ENCODE measurements around the gene PHF5A. TPM values are rescaled to one million over a fixed set of nuclear protein-coding genes. Genes with fewer than 3 reads are reported as not detected.

The PHF5A gene
- total and polyA plus RNA-seq, 2 donors (not counting 3 experiments of a cell fraction or from before 2014, with no cell fraction given): 61.1 to 63.7 TPM

DNA sequence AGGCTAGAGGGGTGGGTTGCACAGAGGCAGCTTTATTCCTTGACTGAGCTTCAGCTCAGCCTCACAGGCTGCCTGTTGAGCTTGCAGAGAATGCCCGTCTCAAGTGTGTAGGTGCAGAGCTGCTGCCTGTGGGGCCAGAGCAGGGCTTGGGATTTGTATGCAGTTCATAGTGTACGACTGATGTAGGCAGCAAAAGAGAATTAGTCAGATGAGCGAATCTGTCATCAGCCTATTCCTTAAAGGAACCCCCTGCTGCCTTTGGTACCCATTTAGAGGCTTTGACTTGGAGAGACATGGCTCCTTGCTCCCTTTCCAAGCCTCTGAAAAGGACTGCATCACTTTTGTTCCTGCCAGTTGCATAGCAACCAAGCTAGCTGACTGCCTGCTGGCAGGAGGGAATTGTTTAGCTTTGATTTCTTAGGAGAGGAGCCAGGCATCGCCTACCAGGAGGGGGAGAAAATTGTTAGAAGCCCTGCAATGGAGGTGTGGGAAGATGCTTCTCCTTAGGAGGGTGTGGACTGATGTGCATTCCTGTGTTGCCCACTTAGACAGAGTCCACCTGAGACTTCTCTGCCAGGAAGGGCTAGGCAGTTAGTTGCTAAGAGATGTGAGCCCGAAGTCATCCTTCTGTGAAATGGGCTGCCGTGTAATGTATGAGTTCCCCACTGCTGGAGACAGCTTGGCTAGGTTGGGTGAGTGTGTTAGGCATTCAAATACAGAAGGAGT lies 11.3 kb upstream of the PHF5A start:
- H4K20me1 ChIP-seq (replicated peaks; ENCODE audit: control insufficient read depth, extremely low read depth, insufficient read depth, low read length): no peaks in the 10 kb centered on the region
- H3K9me3 ChIP-seq (replicated peaks; ENCODE audit: control insufficient read depth, insufficient read depth, low read length): no peaks in the 10 kb centered on the region
- H3K4me1 ChIP-seq (ENCODE audit: control insufficient read depth, extremely low read depth, insufficient read depth, low read length): no peaks in the 10 kb centered on the region
- H3K4me2 ChIP-seq (ENCODE audit: insufficient read depth, low read length): no peak overlapping the region
- no peaks in the 10 kb centered on the region for H3K36me3 ChIP-seq (ENCODE audit: control insufficient read depth in 2 of 2, extremely low read depth in 1 of 2, insufficient read depth in 2 of 2, low read length in 2 of 2)
- intact Hi-C loops (cut with micrococcal nuclease): no loop called here
- no peak overlapping the region for H3K4me3 ChIP-seq (replicated peaks in 1 of 3; ENCODE audit: insufficient read depth in 1 of 3, low read depth in 1 of 3, low read length in 3 of 3)
- peaks cover 67% of the 10 kb centered on the region for H3K79me2 ChIP-seq (ENCODE audit: control insufficient read depth, insufficient read depth, low read length)
- no TSS peak for BruUV-seq (replicated peaks)
- ChIA-PET POLR2A (interaction anchor here (1.3 kb wide), 1 partner anchor 11 kb away, joined by 3 read pairs; the partner anchor contains the start of genes ACO2 and PHF5A), CTCF (interaction anchor here (0.8 to 1.6 kb wide), 5 partner anchors 11 to 47 kb away, joined by 3 to 8 read pairs (median 4); partner anchors contain the start of genes ACO2 and PHF5A)
- H3K9ac ChIP-seq (replicated peaks; ENCODE audit: extremely low read depth, insufficient read depth, low read length): no peak overlapping the region
- dilution Hi-C loops (cut with MboI; ENCODE audit: extremely low pct_ligation_motif_present, low sequenced_read_pairs): no loop called here
- DNase-seq (ENCODE audit: low read depth, low spot score) (no peak), FAIRE-seq (no peak)
- TF ChIP-seq FOS (IDR thresholded peaks at IDR 0.05; ENCODE audit: borderline replicate concordance, insufficient read depth, low read length) (no peak), POLR2A (IDR thresholded peaks at IDR 0.05; ENCODE audit: low read depth, low read length) (no peak), GATA2 (IDR thresholded peaks at IDR 0.05; ENCODE audit: insufficient read depth, insufficient read length, low read depth, low read length) (no peak), EZH2 (IDR thresholded peaks at IDR 0.05; ENCODE audit: borderline replicate concordance, low read depth, low read length, severe bottlenecking) (no peak), JUN (IDR thresholded peaks at IDR 0.05; ENCODE audit: borderline replicate concordance, insufficient read depth, insufficient read length, low read depth) (no peak), POLR2AphosphoS5 (IDR thresholded peaks at IDR 0.05; ENCODE audit: insufficient read depth, low read depth, low read length) (no peak), MYC (IDR thresholded peaks at IDR 0.05; ENCODE audit: low read depth, low read length) (no peak)
- TF ChIP-seq, protein P1, sequence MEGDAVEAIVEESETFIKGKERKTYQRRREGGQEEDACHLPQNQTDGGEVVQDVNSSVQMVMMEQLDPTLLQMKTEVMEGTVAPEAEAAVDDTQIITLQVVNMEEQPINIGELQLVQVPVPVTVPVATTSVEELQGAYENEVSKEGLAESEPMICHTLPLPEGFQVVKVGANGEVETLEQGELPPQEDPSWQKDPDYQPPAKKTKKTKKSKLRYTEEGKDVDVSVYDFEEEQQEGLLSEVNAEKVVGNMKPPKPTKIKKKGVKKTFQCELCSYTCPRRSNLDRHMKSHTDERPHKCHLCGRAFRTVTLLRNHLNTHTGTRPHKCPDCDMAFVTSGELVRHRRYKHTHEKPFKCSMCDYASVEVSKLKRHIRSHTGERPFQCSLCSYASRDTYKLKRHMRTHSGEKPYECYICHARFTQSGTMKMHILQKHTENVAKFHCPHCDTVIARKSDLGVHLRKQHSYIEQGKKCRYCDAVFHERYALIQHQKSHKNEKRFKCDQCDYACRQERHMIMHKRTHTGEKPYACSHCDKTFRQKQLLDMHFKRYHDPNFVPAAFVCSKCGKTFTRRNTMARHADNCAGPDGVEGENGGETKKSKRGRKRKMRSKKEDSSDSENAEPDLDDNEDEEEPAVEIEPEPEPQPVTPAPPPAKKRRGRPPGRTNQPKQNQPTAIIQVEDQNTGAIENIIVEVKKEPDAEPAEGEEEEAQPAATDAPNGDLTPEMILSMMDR (IDR thresholded peaks at IDR 0.05; ENCODE audit: extremely low read depth in 1 of 2, insufficient read depth in 1 of 2, low read depth in 1 of 2, low read length in 2 of 2): no peak
- TF ChIP-seq, protein P2, sequence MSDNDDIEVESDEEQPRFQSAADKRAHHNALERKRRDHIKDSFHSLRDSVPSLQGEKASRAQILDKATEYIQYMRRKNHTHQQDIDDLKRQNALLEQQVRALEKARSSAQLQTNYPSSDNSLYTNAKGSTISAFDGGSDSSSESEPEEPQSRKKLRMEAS (IDR thresholded peaks at IDR 0.05; ENCODE audit: insufficient read depth, insufficient read length): no peak
- H2AFZ ChIP-seq (ENCODE audit: low read depth, low read length): no peak overlapping the region
- no peak overlapping the region for H3K27ac ChIP-seq (ENCODE audit: insufficient read depth, low read depth, low read length)
- H3K27me3 ChIP-seq (ENCODE audit: control insufficient read depth in 2 of 2, insufficient read depth in 2 of 2, low read length in 2 of 2): no peaks in the 10 kb centered on the region
- H3K9me1 ChIP-seq (replicated peaks; ENCODE audit: control insufficient read depth, extremely low read depth, insufficient read depth, low read length): no peaks in the 10 kb centered on the region

Measured in endothelial cell of umbilical vein (primary cell).